DOHH2 (cell line): ENCODE data around the gene AHNAK.

Experiments
- H3F3A ChIP-seq: fragments of 200-600 bp; sonication (generic), shearing (Covaris generic); 2 replicates; pipeline ENCODE4 v1.6.0; 2016; ENCODE audit warnings: antibody characterized with exemption, mild to moderate bottlenecking; ENCODE audit not compliant: control insufficient read depth, insufficient read depth
- H3K27ac ChIP-seq: fragments of 200-600 bp; sonication (generic); 2 replicates; pipeline ENCODE4 v1.5.1; 2014; ENCODE audit warnings: low read depth, mild to moderate bottlenecking, low read length, moderate library complexity
- H3K27me3 ChIP-seq: fragments of 200-600 bp; sonication (generic); 2 replicates; pipeline ENCODE4 v1.6.1; 2014; ENCODE audit warnings: mild to moderate bottlenecking, low read length, mixed read lengths; ENCODE audit not compliant: control insufficient read depth
- H3K36me3 ChIP-seq: fragments of 200-600 bp; sonication (generic); 2 replicates; pipeline ENCODE4 v1.6.1; 2014; ENCODE audit warnings: mild to moderate bottlenecking, low read length, moderate library complexity, mixed read lengths; ENCODE audit not compliant: control insufficient read depth
- H3K4me1 ChIP-seq: fragments of 200-600 bp; sonication (generic); 2 replicates; pipeline ENCODE4 v1.6.1; 2014; ENCODE audit warnings: mild to moderate bottlenecking, low read length, mixed read lengths; ENCODE audit not compliant: control insufficient read depth
- H3K4me2 ChIP-seq: fragments of 200-600 bp; sonication (generic); 2 replicates; pipeline ENCODE4 v1.6.0; 2014; ENCODE audit warnings: mild to moderate bottlenecking, low read length, moderate library complexity
- H3K4me3 ChIP-seq: fragments of 200-600 bp; sonication (generic); 2 replicates; pipeline ENCODE4 v1.5.1; 2014; ENCODE audit warnings: mild to moderate bottlenecking, low read length, mixed read lengths
- H3K79me2 ChIP-seq: fragments of 200-600 bp; sonication (generic); 2 replicates; pipeline ENCODE4 v1.6.1; 2014; ENCODE audit warnings: mild to moderate bottlenecking, low read length, mixed read lengths; ENCODE audit not compliant: control insufficient read depth
- H3K9me2 ChIP-seq: fragments of 200-600 bp; sonication (generic); replicated peaks from 2 replicates; pipeline ENCODE4 v1.6.1; 2014; ENCODE audit warnings: mild to moderate bottlenecking, low read length, mixed read lengths; ENCODE audit not compliant: control insufficient read depth
- H3K9me3 ChIP-seq: fragments of 200-600 bp; sonication (generic); 2 replicates; pipeline ENCODE4 v1.6.1; 2014; ENCODE audit warnings: antibody characterized with exemption, low read length, mixed read lengths; ENCODE audit not compliant: control insufficient read depth, insufficient read depth
- H4K20me1 ChIP-seq: fragments of 200-600 bp; sonication (generic); 2 replicates; pipeline ENCODE4 v1.6.0; 2014; ENCODE audit warnings: low read depth, mild to moderate bottlenecking, antibody characterized with exemption, low read length, moderate library complexity; ENCODE audit not compliant: control insufficient read depth, insufficient read depth
- EZH2phosphoT487 ChIP-seq: fragments of 200-600 bp; sonication (generic); IDR thresholded peaks from 2 replicates; pipeline ENCODE4 v1.6.1; 2017; ENCODE audit warnings: borderline replicate concordance, mild to moderate bottlenecking, antibody characterized with exemption, low read length, moderate library complexity, mixed read lengths
- TF ChIP-seq, protein P1 (sequence below): fragments of 200-600 bp; sonication (generic); IDR thresholded peaks from one replicate; pipeline ENCODE4 v1.5.1; 2014; ENCODE audit warnings: antibody characterized with exemption, mild to moderate bottlenecking, low read depth, low read length; ENCODE audit not compliant: poor library complexity, severe bottlenecking

Gene AHNAK

DNA sequence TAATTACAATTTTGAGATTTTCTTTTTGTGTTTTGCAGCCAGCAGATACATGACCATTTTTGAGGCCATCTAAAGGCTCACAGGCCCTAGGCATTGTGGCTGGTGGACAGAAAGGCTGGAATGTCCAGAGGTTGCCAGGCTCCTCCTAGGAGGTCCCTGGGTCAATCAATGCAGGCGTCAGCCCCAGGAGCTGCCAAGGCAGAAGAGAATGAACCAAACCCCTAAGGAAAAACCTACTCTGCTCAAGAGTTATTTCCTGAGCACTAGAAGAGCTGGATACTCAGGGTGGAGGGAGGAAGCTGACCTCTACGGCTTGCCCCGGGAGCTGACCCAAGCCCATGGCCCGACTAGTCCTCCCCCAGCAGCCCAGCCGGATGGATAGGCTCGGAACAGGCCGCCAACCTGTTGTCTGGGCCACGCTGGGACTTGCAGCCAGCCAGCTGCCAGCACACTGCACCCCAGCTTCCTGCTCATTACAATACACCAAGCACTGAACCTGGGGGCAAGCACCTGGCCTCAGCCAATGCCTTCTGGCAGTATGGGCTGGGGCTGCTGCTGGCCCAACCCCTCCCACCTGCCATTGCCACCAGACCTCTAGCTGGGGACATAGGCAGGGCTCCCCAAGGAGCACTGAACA, 133.4 kb downstream of the AHNAK start:
- Histone ChIP-seq H3K79me2 (no peaks in the 10 kb centered on the region), H3K4me1 (no peaks in the 10 kb centered on the region), H3K36me3 (no peaks in the 10 kb centered on the region), H3K27me3 (no peaks in the 10 kb centered on the region), H3K27ac (no peak overlapping the region), H3K9me2 (no peaks in the 10 kb centered on the region), H3F3A (no peaks in the 10 kb centered on the region), H3K4me3 (no peak overlapping the region), H4K20me1 (no peaks in the 10 kb centered on the region), H3K4me2 (no peak overlapping the region), H3K9me3 (no peaks in the 10 kb centered on the region)
- TF ChIP-seq, protein P1, sequence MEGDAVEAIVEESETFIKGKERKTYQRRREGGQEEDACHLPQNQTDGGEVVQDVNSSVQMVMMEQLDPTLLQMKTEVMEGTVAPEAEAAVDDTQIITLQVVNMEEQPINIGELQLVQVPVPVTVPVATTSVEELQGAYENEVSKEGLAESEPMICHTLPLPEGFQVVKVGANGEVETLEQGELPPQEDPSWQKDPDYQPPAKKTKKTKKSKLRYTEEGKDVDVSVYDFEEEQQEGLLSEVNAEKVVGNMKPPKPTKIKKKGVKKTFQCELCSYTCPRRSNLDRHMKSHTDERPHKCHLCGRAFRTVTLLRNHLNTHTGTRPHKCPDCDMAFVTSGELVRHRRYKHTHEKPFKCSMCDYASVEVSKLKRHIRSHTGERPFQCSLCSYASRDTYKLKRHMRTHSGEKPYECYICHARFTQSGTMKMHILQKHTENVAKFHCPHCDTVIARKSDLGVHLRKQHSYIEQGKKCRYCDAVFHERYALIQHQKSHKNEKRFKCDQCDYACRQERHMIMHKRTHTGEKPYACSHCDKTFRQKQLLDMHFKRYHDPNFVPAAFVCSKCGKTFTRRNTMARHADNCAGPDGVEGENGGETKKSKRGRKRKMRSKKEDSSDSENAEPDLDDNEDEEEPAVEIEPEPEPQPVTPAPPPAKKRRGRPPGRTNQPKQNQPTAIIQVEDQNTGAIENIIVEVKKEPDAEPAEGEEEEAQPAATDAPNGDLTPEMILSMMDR: no peak
- no peak for TF ChIP-seq EZH2phosphoT487

DNA sequence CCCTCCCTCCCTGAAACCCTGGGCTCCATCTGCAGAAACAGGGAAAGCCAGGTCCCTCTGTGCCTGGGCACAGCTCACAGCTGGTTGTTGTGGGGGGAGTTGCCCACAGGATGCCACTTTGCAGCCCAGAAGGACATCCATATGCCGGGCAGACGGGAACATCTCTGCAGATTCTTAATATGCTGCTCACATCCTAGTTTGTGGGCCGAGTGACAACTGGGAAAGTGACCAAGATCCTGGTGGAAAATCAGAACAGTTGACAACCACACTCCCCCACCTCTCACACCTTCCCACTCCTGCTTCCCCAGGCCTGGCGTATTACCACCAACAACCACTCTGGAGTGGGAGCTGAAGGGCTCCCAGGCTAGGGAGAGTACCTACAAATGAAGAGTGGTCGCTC, 135.1 kb downstream of the AHNAK start:
- Histone ChIP-seq H3F3A (no peaks in the 10 kb centered on the region), H3K4me3 (no peak overlapping the region), H4K20me1 (no peaks in the 10 kb centered on the region), H3K27ac (no peak overlapping the region), H3K79me2 (no peaks in the 10 kb centered on the region), H3K9me3 (no peaks in the 10 kb centered on the region), H3K36me3 (no peaks in the 10 kb centered on the region), H3K4me1 (no peaks in the 10 kb centered on the region), H3K9me2 (no peaks in the 10 kb centered on the region), H3K4me2 (no peak overlapping the region), H3K27me3 (no peaks in the 10 kb centered on the region)
- no peak for TF ChIP-seq EZH2phosphoT487
- TF ChIP-seq, protein P1: no peak

DNA sequence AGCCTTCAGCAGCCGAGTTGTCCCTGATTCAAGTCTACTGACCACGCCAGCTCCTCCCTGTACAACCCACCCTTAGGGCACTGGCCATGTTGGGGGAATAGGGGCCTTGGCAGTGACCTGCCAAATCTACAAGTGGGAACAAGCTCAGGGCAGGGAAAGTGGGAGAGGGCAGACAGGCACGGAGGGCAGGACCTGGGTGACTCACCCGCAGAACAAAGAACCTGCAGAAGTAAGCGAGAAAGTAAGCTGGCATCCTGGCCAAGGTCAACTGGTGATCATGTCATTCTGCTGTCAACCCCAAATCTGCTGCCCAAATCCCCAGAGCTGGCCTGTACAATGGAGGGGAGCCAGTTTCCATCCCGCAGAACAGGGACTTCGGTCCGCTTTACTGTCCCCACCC, 135.6 kb downstream of the AHNAK start:
- H3K9me2 ChIP-seq: no peaks in the 10 kb centered on the region
- H4K20me1 ChIP-seq: no peaks in the 10 kb centered on the region
- H3F3A ChIP-seq: no peaks in the 10 kb centered on the region
- H3K4me2 ChIP-seq: no peak overlapping the region
- H3K4me3 ChIP-seq: no peak overlapping the region
- H3K36me3 ChIP-seq: no peaks in the 10 kb centered on the region
- no peaks in the 10 kb centered on the region for H3K27me3 ChIP-seq
- no peaks in the 10 kb centered on the region for H3K79me2 ChIP-seq
- no peak overlapping the region for H3K27ac ChIP-seq
- TF ChIP-seq, protein P1: no peak
- TF ChIP-seq EZH2phosphoT487: no peak
- no peaks in the 10 kb centered on the region for H3K9me3 ChIP-seq
- H3K4me1 ChIP-seq: no peaks in the 10 kb centered on the region
